ENCODE results near the gene TTYH3. TPM values are rescaled to one million over a fixed set of nuclear protein-coding genes. Genes with fewer than 3 reads are reported as not detected.

The TTYH3 gene
- 82.1 TPM for total RNA-seq

GRCh38 chr7:2631946-2632732, at the start of gene TTYH3:
TSS of gene TTYH3 (plus strand) at chr7:2631986. CDS start at chr7:2632156, 170 bp downstream.

GRCh38 chr7:2687881-2688318, 56.1 kb downstream of the TTYH3 start, which contains the start of gene AMZ1:
TSS of gene AMZ1 (plus strand) at chr7:2688202. CDS start at chr7:2700452, 12,250 bp downstream.

Other genes starting within 250 kb of the TTYH3 start
- 14.5 TPM for gene CHST12, start 228.4 kb upstream of the TTYH3 start, total RNA-seq
- gene GRIFIN, start 155.6 kb upstream of the TTYH3 start, total RNA-seq, result not detected
- gene LFNG, start 112.2 kb upstream of the TTYH3 start, total RNA-seq, result 42.0 TPM
- 48.0 TPM for gene BRAT1, start 76.5 kb upstream of the TTYH3 start, total RNA-seq
- 13.5 TPM for gene IQCE, start 73.0 kb upstream of the TTYH3 start, total RNA-seq
- 0.23 TPM for gene AMZ1, start 56.2 kb downstream of the TTYH3 start, total RNA-seq
- gene GNA12, start 212.3 kb downstream of the TTYH3 start, total RNA-seq, result 27.9 TPM